ENCODE measurements around the gene PRRT1B.

Gene PRRT1B

DNA sequence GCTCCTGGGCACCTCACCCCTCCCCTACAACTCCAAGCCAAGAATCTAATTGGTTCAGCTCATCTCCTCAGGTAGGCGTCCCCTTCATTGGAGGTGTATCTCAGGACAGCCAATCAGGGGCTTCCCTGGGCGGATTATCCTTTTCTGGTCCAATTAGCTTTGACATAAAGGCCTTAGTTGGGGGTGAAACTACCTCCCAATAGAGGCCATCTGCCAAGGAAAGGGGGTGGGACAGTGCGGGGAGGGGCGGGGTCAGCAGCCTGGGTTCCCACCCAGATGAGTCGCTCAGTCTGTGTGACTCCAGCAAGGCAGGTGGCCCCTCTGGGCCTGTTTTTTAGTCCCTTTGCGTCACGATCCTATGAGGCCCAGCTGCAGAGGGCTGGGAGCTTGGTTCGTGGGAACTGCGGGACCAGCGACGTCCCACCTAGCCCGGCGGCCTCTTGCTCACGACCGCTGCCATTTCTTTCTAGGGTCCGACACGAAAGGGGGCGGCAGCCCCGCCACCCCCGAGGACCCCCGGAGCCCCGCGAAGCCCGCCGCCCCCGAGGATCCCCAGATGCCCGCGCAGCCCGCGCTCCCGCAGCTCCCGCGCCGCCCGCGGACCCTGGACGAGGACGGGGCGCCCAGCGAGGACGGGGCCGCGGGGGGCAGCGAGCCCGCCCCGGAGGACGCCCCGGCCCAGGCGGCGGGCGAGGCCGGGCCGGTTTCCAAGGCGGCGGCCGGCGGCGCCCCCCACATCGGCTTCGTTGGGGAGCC is 8.9 kb downstream of the PRRT1B start:
- no peak for DNase-seq

DNA sequence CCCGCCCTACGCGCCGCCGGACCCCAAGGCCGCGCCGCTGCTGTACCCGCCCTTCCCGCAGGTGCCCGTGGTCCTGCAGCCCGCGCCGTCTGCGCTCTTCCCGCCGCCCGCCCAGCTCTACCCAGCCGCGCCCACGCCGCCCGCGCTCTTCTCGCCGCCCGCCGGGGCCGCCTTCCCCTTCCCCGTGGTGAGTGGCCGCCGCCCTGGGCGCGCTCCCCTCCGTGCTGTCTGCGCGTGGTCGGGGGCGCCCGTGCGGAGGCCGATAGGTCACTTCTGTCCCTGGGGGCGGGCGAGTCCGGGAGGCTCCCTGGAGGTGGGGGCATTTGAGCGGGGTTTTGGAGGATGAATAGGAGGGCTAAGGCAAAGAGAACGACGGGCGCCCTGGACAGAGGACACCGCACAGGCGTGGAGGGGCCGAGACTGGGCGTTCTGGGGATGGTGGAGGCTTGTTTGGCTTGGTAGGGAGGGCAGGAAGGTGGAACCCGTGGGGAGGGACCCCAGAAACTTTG is 9.6 kb downstream of the PRRT1B start:
- DNase-seq: no peak

DNA sequence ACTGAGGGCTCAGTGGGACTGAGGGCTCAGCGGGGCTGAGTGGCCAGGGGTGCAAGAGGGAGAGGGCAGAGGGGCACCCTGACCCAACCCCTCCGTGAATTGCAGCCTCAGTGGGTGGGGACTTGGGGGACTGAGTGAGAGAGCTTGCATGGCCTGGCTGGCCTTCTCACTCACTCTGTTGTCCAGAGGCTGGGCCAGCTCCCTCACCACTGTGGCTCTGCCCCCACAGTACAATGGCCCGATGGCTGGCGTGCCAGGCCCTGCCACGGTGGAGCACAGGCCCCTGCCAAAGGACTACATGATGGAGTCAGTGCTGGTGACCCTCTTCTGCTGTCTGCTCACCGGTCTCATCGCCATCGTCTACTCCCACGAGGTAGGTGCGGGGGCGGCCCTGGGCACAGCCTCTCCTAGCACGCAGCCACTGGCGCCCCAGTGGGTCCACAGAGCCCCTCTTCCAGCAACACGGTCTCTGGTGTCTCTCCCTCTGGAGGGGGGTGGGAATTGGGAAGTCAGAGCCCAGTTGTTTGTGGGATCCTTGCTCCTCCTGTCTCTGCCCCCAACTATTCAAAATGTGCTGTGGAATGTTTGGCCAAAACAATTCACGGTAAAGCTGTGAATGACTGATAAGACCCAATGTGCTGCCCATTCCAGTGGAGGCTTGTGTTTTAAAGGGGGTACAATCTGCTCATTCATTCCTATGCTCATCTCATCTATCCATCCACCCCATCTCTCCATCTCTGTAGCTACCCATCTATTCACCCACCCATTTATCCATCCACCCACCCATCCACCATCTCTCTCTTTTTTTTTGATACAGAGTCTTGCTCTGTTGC is 10.7 kb downstream of the PRRT1B start:
- DNase-seq: no peak

DNA sequence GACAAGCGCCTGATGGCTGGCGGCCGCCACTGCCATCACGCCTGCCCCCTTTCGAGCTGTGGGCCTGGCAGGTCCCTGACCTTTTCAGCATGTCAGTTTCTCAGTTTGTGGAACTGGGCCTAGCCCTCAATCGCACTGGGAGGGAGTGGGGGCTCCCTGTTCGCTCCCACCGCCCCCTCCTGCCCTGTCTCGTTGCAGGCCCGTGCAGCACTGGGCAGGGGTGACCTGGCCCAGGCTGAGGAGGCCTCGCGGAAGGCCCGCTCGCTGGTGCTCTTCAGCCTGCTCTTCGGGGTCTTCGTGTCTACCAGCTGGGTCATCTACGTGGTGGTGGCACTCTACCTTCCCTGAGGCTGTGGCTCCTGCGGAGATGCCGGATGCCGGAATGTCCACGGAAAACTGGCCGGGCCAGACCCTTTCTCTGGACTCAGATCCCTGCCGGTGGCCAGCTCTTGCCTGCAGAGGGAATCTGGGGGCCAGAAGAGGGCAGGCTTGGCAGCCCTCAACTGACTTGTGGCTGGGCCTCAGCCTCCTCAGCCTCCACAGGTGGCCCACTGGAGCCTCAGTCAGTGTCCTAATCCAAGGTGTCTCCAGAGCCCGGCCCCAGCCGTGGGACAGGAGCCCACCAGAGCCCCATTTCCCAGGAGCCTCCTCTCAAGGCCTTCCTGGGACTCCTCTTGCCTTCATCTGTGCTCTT is 12.7 kb downstream of the PRRT1B start:
- DNase-seq: no peak

DNA sequence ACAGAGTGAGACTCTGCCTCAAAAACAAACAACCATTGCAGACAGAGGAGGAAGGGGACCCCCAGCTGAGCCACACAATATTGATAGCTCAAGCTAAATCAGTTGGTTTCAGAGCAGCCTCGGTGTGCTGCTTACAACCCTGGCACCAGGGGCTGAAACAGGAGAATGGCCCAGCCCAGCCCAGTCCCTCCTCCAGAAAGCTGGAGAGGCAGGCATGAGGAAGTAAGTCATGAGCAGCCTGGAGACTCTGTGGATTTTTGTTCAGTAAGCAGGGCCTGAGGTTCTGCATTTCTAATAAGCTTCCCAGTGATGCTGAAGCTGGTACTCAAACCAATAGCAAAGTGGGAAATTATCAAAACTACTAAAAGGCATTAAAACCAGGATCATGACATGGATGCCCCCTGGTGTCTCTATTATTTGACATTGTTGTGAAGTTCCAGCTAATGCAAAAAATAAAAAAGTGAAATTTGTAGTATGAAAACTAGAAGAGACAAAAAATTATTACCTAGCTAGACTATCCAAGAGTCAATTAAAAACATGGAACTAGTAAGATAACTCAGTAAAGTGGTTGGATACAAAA is 14.2 kb downstream of the PRRT1B start:
- no peak for DNase-seq

DNA sequence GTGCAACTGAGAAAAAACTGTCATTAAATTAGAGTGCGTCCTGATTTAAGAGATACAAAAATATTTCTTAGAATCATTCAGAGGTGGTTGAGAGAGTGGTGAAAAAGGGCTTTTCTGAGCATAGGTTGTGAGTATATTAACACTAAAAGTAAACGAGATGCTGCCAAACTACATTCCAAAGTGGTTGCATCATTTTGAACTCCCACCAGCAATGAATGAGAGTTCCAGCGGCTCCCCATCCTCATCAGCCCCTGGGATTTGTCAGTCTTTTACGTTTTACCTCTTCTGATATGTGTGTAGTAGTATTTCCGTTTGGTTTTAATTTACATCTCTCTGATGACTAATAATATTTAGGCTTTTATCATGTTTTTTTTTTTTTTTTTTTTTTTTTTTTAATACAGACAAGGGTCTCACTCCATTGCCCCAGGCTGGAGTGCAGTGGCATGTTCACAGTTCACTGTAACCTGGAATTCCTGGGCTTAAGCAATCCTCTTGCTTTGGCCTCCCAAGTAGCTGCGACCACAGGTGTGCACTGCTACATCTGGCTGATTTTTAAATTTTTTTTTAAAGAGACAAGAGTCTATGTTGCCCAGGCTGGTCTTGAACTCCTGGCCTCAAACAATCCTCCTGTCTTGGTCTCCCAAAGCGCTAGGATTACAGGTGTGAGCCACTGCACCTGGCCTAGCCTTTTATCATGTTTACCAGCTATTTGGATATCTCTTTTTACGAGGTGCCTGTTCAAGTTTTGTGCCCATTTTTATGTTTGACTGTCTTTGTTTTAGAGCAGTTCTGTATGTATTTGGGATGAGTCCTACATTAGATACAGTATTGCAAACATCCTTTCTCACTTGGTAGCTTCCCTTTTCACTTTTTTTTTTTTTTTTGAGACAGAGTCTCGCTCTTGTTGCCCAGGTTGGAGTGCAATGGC is 17.0 kb downstream of the PRRT1B start:
- DNase-seq: no peak

DNA sequence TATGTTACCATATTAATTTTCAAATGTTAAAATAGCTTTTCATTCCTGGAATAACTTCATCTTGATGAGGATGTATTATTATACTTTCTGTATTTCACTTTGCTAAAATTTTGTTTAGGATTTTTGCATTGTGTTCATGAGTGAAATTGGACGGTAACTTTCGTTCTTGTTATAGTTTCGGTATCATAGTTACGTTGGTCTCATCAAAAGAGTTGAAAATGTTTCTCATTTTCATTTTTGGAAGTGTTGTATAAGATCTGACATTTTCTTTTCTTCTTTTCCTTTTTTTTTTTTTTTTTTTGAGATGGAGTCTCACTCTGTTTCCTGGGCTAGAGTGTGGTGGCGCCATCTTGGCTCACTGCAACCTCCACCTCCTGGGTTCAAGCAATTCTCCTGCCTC is 20.0 kb downstream of the PRRT1B start:
- no peak for DNase-seq

DNA sequence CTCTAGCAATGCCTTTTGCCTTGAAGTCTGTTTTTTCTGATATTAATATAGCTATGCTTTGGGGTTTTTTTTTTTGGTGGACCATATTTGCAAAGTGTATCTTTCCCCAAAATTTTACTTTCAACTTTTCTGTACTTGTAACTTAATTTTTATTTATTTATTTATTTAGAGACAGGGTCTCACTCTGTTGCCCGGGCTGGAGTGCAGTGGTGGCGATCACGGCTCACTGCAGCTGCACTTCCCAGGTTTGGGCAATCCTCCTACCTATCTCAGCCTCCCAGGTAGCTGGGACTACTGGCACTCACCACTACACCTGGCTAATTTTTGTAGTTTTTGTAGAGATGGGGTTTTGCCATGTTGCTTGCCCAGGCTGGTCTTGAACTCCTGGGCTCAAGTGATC is 20.8 kb downstream of the PRRT1B start:
- no peak for DNase-seq

DNA sequence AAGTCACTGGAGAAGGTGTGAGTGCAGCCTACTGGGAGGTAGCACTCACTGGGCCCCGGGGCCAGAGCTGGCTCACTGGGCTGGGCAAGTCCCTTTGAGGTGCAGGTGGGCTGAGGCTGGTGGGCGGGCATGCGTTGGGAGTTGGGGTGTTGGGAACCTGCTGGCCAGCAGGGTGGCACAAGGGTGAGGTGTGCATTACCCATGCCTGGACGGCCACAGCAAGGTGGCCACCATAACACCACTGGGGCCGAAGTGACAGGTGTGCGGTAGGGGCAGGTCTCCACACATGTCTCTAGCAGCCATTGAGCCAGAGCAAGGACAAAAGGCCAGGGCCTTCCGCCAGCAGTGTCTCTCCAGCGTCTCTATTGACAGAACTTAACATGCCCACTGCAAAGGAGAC is 22.6 kb downstream of the PRRT1B start:
- no peak for DNase-seq

DNA sequence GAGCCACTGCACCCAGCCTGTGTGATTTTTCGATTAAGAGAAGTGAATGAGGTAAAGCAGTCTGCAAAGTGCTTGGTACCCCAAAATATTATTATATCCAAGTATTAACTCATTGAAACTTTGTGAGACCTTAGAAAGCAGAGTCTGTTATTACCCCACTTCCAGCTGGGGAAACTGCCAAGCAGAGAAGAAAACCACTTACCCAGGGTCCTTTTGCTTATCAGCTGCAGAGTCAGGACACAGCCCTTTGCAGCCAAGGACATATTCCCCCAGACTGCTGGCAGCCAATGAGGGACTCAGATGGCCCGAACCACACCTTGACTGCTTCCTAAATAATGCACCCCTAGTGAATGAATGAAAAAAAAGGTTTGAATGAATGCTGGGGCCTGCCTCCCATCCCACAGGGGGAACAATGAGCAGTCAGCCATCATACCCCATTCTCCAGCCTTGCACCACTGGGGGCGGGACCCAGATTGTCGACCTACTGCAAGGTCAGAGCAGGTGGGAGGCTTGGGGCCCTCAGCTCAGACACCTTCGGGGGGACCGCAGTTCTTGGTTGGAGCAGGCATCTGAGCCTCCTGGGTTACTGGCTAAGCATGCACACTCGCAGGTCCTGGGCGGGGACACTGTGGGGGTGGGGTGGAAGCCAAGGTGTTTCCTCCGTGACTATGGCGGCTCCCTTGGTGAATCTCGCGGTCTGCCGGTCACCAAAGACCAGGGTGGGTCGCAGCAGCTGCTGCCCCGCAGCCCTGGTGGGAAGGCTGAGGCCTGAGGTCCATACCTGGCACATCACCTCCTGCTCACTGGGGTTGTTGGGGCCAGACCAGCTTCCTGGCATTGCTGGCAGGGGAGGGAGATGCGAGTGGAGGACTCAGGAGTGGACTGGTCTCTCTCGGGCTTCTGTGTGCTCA is 29.7 kb downstream of the PRRT1B start:
- no peak for DNase-seq

DNA sequence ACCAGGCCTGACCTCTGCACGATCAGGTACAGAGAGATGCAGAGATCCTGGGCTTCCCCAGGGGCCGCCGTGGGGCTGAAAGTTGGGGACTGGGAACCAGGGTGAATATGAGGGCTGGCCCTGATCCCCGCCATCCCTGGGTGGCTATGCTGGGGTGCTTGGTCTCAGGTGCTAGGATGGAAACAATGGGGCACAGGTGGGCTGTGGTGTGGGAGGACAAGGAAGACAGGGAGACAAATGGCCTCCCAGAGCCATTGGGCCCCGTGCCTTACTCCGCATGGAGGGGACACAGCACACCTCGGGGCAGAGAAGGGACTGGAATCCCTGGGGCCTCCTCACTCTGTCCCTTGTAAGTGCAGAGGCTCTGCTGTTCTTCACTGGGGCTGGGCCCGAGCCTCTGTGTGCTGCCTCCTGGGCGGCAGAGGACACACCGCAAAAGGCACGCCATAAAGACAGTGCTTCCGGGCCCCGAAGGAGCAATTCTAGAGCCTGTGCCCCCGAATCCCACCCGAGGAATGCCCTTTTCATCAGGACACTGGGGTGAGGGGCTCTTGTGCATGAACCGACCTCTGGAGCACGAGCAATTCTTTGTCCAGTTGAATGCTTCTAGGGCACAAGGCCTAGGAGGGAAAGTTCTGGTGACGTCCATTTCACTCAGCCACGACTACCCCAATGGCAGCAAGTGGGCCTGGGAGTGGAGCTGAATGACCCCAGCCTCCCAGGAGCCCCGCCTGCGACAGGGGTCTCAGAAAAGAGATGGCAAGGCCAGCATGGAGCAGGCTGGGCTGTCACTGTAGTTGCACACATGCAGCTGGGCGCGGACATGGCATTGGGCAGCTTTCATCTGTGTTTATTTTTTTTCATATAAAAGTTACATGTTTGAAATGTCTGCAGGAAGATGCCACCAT is 30.9 kb downstream of the PRRT1B start:
- DNase-seq: no peak

DNA sequence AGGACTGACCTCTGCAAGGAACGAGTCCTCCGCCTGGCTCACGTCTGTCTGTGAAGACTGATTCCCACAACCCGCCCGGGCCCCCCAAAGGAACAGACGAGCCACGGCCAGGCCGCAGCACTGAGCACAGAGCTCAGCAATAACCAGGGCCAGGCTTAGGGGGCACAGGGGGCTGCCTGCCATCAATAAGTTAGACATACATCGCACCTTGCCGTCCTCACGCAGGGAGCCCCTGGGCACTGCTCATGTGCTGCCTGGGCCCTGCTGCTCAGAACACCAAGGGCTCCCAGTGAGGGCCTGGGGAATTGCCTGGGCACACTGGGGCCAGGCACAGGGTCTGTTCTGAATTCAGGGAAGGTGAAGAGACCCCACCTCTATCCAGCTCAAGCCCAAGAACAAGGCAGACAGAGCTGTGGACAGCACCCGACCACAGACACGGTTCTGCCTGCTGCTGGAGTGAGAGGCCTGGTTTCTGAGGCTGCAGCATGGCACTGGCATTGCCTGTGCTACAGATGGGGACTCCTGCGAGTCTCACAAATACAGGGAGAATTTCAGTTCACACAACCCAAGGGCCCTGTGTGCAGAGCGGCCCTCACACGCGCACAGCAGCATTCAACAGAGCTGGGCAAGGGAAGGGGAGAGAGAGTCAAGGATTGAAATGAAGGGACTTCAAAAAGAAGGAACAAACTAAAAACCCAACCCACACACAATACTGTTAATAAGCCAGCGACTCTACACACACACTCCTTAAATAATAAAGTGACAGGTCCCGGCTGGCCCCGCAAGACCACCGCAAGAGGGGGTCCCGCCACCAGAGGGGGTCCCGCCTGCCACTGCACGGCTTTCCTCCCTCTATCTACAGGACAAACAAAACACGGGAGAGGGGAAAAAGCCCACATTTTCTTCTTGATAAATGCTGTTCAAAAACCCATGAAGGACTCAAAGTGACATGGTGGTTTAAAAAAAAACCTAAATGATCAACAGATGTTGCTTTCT is 32.0 kb downstream of the PRRT1B start:
- no peak for DNase-seq

DNA sequence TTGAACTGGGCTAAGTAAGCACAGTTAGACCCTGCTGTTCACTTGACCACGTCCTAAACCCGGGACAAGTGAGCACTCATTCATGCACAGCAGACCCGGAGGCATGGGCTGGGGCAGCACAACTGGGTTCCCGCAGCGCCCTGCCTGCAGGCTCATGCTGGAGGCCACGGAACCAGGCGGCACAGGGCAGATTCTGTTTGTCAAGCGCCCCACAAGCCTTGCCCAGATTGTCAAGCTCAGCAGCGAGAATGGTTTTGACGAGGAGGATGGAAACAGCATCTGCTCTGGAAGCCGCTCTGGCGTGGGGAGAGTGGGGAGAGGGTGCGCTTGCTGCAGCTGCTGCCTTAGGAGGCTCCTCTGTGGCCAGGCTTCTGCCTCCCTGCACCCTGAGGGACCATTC is 32.7 kb downstream of the PRRT1B start:
- DNase-seq: no peak

DNA sequence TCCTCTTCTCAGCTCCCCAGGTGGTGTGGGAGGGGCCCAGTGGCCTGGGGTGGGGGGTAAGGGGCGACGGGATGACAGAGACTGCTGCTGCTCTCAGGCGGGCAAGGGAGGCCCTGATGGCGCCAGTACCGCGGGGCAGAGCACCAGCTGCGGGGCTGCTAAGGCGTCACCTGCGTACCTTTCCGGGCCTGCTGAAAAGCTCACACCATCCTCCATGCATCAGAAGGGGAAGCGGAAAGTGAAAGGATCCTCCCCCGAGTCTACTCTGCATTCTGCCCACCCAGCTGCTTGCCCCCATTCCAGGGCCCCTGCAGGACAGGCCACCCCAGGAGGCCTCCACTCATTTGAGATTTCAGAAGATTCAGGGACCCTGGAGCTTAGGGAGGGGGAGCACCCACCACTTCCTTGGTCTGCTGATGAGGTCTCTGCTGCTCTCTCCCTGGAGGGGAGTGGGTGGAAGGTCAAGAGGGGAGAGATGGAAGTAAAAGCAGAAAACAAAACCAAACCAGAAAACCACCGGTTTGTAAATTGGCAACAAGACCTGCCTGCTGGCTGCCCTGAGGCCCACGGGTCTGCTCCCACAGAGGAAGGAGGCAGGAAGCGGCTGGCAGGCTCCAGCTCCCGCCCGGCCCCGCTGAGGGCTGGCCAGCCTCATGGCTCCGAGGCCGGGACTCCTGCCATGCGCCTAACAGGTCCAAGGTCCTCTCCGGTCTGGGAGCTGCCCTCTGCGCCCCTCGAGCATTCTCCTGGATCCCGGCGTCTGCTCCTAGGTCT is 33.6 kb downstream of the PRRT1B start:
- peak; percentile 43 for DNase-seq

DNA sequence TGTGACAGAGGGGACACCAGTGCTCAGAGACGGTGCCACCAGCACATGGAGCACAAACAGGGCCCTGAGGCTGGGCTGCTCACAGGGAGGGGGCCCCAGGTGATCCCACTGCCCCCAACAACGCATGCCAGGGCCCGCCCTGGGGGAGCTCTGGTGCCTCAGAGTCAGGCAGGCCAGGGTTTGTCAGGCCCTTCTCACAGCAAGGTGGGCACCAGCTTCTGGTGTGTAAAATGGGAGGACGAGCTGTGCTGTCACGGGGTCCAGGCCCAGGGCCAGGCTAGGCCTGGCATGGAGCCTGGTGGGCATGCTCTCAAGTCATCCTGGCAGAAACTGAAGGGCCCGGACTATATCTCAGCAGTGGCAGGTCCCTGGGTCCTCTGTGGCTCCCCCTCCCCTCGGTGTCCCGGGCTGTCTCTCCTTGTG is 34.5 kb downstream of the PRRT1B start:
- no peak for DNase-seq

DNA sequence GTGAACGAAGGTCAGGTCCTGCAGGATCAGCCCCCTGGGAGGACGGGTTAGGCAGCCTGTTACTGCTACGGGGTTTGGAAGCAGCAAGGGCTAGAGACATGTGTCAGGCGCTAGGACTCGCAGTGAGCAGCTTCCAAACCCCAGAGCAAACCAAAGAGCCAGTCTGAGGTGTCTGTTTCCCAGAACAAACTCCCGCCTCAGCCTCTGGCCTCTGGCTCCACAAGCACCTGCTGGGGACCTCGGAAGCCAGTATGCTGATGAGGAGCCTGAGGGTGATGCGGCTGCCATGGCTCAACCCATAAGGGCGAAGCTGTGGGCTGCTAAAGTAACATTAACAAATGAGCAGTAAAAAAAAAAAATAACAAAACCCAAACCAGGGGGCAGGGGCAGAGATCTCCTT is 35.0 kb downstream of the PRRT1B start:
- no peak for DNase-seq

DNA sequence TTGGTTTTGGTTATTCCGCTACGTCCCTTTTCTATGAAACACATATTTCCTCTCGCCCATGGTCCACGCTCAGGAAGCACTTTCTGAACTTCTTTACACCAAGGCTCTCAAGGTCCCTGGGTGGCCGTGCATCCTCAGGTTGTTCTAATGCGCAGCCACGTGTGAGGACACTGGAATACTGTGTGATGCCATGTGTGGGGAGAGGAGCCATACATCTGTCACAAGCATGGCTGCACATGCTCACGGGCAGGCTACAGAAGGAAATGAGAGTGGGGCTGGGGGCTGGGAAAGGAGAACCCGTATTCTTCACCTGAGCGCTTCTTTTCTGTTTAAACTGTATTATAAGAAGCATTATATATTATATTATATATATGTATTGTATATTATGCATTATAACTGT is 36.7 kb downstream of the PRRT1B start:
- no peak for DNase-seq

Measured in activated naive CD4-positive, alpha-beta T cell treated with Interleukin-2 at 50 U/mL for 16 hours (primary cell).